Measurements from ENCODE around the gene TNS2.

- TF ChIP-seq CBX5 (IDR thresholded peaks at IDR 0.05; ENCODE audit: low read depth), result no peak
- TF ChIP-seq JUND (IDR thresholded peaks at IDR 0.05; ENCODE audit: low read depth, low read length), result no peak
- TF ChIP-seq NKRF (conservative IDR thresholded peaks at IDR 0.05), result no peak
- TF ChIP-seq POLR2AphosphoS5 (IDR thresholded peaks at IDR 0.05; ENCODE audit: low read length), result no peak
- no peak for TF ChIP-seq SKIL (IDR thresholded peaks at IDR 0.05; ENCODE audit: low read depth, poor library complexity, severe bottlenecking)
- no peak for TF ChIP-seq POU2F2 (IDR thresholded peaks at IDR 0.05; ENCODE audit: borderline replicate concordance, low read depth, low read length)
- TF ChIP-seq EP300 (IDR thresholded peaks at IDR 0.05; ENCODE audit: borderline replicate concordance in 1 of 2, control insufficient read depth in 1 of 2, low read depth in 2 of 2, low read length in 2 of 2), result no peak
- no peak for TF ChIP-seq ZNF24 (IDR thresholded peaks at IDR 0.05)
Measured at GRCh38 chr12:53051881-53052412, 2.1 kb downstream of the TNS2 start.

All from GM12878 (cell line).